SKM-1 (cell line): ENCODE measurements around the gene CTAGE8.
"Not testable (repeated sequence)": the region's sequence is repeated elsewhere in the genome, so short reads cannot be mapped to it uniquely, and the experiment has no call there.

ENCODE experiments used
- DNase-seq: peaks from one replicate; lab custom pipeline; 2025; ENCODE audit not compliant: unreplicated experiment; lab: John Stamatoyannopoulos, UW

CTAGE8 gene, protein sequence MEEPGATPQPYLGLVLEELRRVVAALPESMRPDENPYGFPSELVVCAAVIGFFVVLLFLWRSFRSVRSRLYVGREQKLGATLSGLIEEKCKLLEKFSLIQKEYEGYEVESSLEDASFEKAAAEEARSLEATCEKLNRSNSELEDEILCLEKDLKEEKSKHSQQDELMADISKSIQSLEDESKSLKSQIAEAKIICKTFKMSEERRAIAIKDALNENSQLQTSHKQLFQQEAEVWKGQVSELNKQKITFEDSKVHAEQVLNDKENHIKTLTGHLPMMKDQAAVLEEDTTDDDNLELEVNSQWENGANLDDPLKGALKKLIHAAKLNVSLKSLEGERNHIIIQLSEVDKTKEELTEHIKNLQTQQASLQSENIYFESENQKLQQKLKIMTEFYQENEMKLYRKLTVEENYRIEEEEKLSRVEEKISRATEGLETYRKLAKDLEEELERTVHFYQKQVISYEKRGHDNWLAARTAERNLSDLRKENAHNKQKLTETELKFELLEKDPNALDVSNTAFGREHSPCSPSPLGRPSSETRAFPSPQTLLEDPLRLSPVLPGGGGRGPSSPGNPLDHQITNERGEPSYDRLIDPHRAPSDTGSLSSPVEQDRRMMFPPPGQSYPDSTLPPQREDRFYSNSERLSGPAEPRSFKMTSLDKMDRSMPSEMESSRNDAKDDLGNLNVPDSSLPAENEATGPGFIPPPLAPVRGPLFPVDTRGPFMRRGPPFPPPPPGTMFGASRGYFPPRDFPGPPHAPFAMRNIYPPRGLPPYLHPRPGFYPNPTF

DNA sequence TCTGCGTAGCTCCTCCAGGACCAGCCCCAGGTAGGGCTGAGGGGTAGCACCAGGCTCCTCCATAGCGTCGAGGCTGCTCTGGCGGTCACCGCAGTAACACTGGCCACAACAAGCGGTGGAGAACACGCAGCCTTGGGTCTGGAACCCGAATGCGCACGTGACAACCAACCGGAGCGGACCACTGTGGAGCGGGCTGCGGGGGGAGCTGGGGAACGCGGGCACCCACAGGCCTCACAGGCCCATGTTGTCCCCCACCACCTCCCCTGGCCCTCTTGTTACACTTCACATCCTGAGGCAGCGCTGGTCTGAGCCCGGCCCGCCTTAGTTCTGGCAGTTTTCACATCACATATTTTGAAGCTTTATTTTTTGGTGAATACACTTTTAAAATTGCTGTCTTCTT is at the start of gene CTAGE8:
Gene CTAGE8 (minus strand): TSS at position 101 of the 400 bp plus-strand sequence. CDS start 38 bp downstream, at position 63.
- not testable (repeated sequence) for DNase-seq

- not testable (repeated sequence) for DNase-seq
These were observed 48.4 kb upstream of the CTAGE8 start for GRCh38 chr7:144317537-144317936.

GRCh38 chr7:144311872-144312469 is 42.9 kb upstream of the CTAGE8 start, which contains the start of gene OR2A1:
Gene OR2A1, plus strand, starts transcription at chr7:144312419. Its CDS starts 5,706 bp downstream, at chr7:144318125.
- DNase-seq = not testable (repeated sequence)

DNA sequence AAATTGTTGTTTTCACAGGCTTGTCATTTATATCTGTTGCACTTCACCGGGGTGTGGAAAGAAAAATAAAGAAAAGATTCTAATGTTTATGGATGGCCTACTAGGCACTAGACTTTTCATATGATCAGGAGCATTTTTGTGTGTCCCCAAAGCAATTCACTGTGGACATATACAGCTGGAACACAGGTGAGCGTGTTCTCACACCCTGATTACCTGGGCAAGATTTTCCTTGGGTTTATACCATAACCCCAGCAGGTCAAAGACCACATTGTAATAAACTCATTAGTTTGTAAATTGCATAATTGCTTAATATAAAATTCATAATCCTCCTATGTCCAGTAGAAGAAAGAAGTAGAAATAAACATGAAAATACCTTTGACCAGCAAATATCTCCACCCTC is 42.1 kb upstream of the CTAGE8 start:
- not testable (repeated sequence) for DNase-seq

GRCh38 chr7:144309702-144310101 is 40.6 kb upstream of the CTAGE8 start:
- not testable (repeated sequence) for DNase-seq

DNA sequence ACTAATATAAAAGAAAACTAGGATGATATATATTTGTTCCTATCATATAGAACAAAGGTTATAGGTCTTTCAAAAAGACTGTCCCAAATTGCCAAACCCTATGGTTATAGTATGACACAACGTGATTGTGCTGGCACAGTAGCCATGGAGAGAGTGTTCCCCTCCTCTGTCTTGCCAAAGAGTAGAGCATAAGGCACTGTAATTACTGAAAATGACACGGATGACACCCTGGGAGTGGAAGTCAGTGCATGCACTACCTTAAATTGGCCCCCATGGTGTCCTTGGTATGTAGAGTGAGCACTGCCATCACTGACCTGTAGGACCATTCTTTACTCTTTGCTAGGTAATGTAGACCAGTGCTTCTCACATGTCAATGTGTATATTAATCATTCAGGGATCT is 36.1 kb upstream of the CTAGE8 start:
- not testable (repeated sequence) for DNase-seq

- not testable (repeated sequence) for DNase-seq
These were observed 34.5 kb upstream of the CTAGE8 start for GRCh38 chr7:144303607-144304006.

GRCh38 chr7:144302578-144303303 is 33.7 kb upstream of the CTAGE8 start:
- not testable (repeated sequence) for DNase-seq

GRCh38 chr7:144293794-144294499 is 24.9 kb upstream of the CTAGE8 start:
- not testable (repeated sequence) for DNase-seq

- DNase-seq = not testable (repeated sequence)
These were observed 23.5 kb upstream of the CTAGE8 start for GRCh38 chr7:144292384-144293161.

GRCh38 chr7:144291607-144292006 is 22.5 kb upstream of the CTAGE8 start:
- DNase-seq = not testable (repeated sequence)

DNA sequence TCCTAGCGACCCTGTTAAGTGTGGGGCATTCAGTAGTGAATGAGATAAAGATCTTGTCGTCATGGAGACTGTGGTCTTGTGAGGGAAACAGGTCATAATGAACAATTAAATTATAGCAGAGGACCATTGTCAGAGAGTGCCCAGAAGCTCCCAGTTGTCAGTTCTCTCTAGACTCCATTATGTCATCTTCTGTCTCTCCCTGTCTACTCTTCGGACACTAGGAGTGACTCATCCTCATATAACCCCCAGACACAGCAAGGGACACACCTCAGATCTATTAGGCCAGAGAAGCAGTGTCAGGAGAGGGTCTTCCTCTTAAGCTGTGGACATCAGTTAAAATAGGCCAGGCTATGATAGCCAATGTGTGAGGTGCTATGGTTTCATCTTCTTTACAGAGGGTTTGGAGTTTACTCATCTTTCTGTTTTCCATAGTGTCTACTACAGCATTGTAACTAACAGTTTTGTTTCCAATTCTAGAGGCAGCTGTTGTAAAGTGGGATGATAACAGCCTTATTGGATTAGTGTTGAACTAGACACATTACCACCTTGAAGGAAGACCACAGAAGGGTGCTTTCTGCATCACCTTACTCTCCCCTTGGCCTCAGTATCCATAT is 18.2 kb upstream of the CTAGE8 start:
- not testable (repeated sequence) for DNase-seq

DNA sequence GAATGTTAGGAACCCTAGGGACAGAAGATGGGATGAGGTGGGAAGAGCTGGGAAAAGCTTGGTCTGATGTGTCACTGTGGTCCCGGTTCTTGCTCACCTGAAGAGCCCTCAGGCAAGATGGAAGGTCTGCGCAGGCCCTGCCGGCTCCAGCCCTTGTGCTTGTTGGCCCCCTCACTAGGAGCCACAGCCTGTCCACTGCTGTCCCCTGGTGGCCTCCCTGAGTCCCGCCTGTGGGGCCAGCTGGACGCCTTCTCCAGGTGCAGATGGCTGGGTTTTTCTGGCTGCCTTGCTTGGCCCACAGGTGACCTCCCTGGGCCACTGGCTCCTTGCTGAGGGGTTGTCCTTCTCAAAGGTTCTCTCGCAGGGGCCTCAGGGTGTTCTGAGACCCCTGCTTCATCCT is 14.6 kb upstream of the CTAGE8 start:
- DNase-seq = not testable (repeated sequence)

- DNase-seq = not testable (repeated sequence)
These were observed 13.4 kb upstream of the CTAGE8 start for GRCh38 chr7:144282490-144282889.

DNA sequence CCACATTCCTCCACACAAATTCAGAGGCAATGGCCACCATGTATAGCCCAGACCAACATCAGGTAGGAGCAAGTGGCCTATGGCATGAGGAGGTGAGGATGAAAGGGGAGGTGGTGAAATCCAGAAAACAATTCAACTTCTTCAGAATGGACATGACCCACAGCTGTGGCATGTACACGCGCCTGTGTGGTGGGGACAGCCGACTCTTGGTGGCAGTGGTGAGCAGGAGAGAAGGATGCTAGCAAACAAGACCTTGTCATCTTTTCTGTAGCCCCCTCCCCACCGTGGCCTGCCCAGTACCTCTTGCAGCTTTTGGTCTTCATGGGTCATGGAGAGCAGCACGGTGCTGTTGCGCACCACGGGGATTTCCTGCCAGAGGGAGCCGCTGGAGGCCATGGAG is 12.9 kb upstream of the CTAGE8 start:
- not testable (repeated sequence) for DNase-seq

- not testable (repeated sequence) for DNase-seq
These were observed 10.9 kb upstream of the CTAGE8 start for GRCh38 chr7:144280010-144280409.

GRCh38 chr7:144275281-144275680 is 6.2 kb upstream of the CTAGE8 start:
- not testable (repeated sequence) for DNase-seq

DNA sequence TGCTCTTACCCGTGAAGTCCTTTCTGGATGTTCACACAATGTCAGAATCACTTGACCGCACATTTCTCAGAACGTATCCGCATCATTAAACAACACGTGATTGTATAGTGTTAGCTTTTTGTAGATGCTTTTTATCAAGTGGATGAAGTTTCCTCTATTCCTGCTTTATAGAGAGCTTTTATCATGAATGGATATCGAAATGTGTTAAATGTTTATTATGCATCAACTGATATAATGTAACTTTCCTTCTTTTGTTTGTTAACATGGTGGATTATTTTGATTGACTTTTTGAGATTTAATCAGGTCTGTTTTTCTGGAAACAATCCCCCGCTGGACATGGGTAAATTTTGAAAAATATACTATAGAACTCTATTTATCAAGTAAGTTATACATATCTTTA is 4.4 kb downstream of the CTAGE8 start, which contains the start of gene OR2A7:
Gene OR2A7 (minus strand): TSS at position 101 of the 400 bp plus-strand sequence. CDS start 5,164 bp downstream, outside the sequence.
- DNase-seq = not testable (repeated sequence)

- DNase-seq = not testable (repeated sequence)
These were observed 7.0 kb downstream of the CTAGE8 start for GRCh38 chr7:144262128-144262527.
